ENCODE data around the gene RUVBL2.

DNA sequence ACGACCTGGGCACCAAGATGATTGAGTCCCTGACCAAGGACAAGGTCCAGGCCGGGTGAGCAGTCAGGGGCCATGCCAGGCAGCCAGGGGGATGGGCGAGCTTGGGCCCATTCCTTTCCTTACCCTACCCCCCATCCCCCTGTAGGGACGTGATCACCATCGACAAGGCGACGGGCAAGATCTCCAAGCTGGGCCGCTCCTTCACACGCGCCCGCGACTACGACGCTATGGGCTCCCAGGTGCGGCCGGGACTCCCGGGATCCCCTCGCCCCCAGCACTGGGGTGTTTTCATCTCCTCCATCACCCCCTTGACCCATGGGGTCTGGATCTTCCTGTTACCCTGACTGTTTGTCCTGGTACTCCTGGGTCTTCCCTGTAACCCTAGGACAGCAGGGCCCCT lies 16.1 kb downstream of the RUVBL2 start:
- TF ChIP-seq POLR2AphosphoS5 (IDR thresholded peaks at IDR 0.05; ENCODE audit: insufficient read depth, low read depth, low read length) = no peak
- no peak for TF ChIP-seq EZH2 (IDR thresholded peaks at IDR 0.05; ENCODE audit: borderline replicate concordance, low read depth, low read length, severe bottlenecking)
- no peak for TF ChIP-seq JUN (IDR thresholded peaks at IDR 0.05; ENCODE audit: borderline replicate concordance, insufficient read depth, insufficient read length, low read depth)
- TF ChIP-seq, protein P1, sequence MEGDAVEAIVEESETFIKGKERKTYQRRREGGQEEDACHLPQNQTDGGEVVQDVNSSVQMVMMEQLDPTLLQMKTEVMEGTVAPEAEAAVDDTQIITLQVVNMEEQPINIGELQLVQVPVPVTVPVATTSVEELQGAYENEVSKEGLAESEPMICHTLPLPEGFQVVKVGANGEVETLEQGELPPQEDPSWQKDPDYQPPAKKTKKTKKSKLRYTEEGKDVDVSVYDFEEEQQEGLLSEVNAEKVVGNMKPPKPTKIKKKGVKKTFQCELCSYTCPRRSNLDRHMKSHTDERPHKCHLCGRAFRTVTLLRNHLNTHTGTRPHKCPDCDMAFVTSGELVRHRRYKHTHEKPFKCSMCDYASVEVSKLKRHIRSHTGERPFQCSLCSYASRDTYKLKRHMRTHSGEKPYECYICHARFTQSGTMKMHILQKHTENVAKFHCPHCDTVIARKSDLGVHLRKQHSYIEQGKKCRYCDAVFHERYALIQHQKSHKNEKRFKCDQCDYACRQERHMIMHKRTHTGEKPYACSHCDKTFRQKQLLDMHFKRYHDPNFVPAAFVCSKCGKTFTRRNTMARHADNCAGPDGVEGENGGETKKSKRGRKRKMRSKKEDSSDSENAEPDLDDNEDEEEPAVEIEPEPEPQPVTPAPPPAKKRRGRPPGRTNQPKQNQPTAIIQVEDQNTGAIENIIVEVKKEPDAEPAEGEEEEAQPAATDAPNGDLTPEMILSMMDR (IDR thresholded peaks at IDR 0.05; ENCODE audit: extremely low read depth in 1 of 2, insufficient read depth in 1 of 2, low read depth in 1 of 2, low read length in 2 of 2) = no peak
- no peak for TF ChIP-seq MYC (IDR thresholded peaks at IDR 0.05; ENCODE audit: low read depth, low read length)
- TF ChIP-seq, protein P2, sequence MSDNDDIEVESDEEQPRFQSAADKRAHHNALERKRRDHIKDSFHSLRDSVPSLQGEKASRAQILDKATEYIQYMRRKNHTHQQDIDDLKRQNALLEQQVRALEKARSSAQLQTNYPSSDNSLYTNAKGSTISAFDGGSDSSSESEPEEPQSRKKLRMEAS (IDR thresholded peaks at IDR 0.05; ENCODE audit: insufficient read depth, insufficient read length) = no peak
